GM19043 (cell line): ENCODE results near the gene MAP3K1.

Source experiments
- ATAC-seq: cut with Tn5 transposase; IDR thresholded peaks from one replicate; pipeline ENCODE4 v1.9.1; 2021; ENCODE audit warnings: low read depth; ENCODE audit not compliant: unreplicated experiment

Gene MAP3K1

GRCh38 chr5:56900395-56900794 lies 85.0 kb downstream of the MAP3K1 start:
- no peak for ATAC-seq

GRCh38 chr5:56900858-56901578 lies 85.7 kb downstream of the MAP3K1 start:
- no peak for ATAC-seq

- ATAC-seq = peak; percentile 27
Observed at GRCh38 chr5:56908942-56909293, 93.6 kb downstream of the MAP3K1 start.

GRCh38 chr5:56909294-56910209 lies 94.2 kb downstream of the MAP3K1 start, which contains the start of gene SETD9:
Gene SETD9 (plus strand): TSS chr5:56909596. CDS start chr5:56909646, 50 bp downstream.
- peak; percentile 76 for ATAC-seq

GRCh38 chr5:56910210-56910965 lies 95.0 kb downstream of the MAP3K1 start:
- ATAC-seq = peak; percentile 8

- no peak for ATAC-seq
Observed at GRCh38 chr5:56913766-56914165, 98.4 kb downstream of the MAP3K1 start.

- no peak for ATAC-seq
Observed at GRCh38 chr5:56914678-56915077, 99.3 kb downstream of the MAP3K1 start.

GRCh38 chr5:56917534-56917933 lies 102.2 kb downstream of the MAP3K1 start:
- no peak for ATAC-seq

GRCh38 chr5:56918054-56918453 lies 102.7 kb downstream of the MAP3K1 start:
- ATAC-seq = no peak

- no peak for ATAC-seq
Observed at GRCh38 chr5:56919942-56920662, 104.8 kb downstream of the MAP3K1 start.

GRCh38 chr5:56922922-56923321 lies 107.6 kb downstream of the MAP3K1 start:
- no peak for ATAC-seq

- ATAC-seq = no peak
Observed at GRCh38 chr5:56934325-56934724, 119.0 kb downstream of the MAP3K1 start.

GRCh38 chr5:56938858-56939257 lies 123.5 kb downstream of the MAP3K1 start:
- ATAC-seq = no peak

- ATAC-seq = no peak
Observed at GRCh38 chr5:56941981-56942380, 126.6 kb downstream of the MAP3K1 start.
